ENCODE data around the gene NCBP2L. TPM values are rescaled to one million over a fixed set of nuclear protein-coding genes. Genes with fewer than 3 reads are reported as not detected.

The NCBP2L gene
- total and polyA plus RNA-seq, 2 experiments from 2014 or later, result not detected

- no peak overlapping the region for H3K4me3 ChIP-seq
- no peaks in the 10 kb centered on the region for H3K9me3 Mint-ChIP-seq
- H4K20me1 ChIP-seq (replicated peaks; ENCODE audit: insufficient read depth), result no peaks in the 10 kb centered on the region
- H3K4me1 ChIP-seq (ENCODE audit: insufficient read depth), result no peaks in the 10 kb centered on the region
- H3K9me2 ChIP-seq (ENCODE audit: insufficient read depth), result no peaks in the 10 kb centered on the region
- no peaks in the 10 kb centered on the region for H3K36me3 ChIP-seq (ENCODE audit: insufficient read depth)
- no peak overlapping the region for H3K27ac Mint-ChIP-seq
- no peak for DNase-seq (ENCODE audit: low spot score)
- H3F3A ChIP-seq (replicated peaks; ENCODE audit: low read depth), result no peaks in the 10 kb centered on the region
- H3K27me3 ChIP-seq (ENCODE audit: insufficient read depth), result no peaks in the 10 kb centered on the region
- no peak overlapping the region for H3K4me3 Mint-ChIP-seq
- H3K27ac ChIP-seq (ENCODE audit: low read depth), result no peak overlapping the region
- no peak for ATAC-seq
- TF ChIP-seq NANOG (IDR thresholded peaks at IDR 0.05; ENCODE audit: borderline replicate concordance), result no peak
- TF ChIP-seq ZNF462 (CRISPR knock-in tag; IDR thresholded peaks at IDR 0.05), result no peak
- no peak for TF ChIP-seq POLR2AphosphoS5 (IDR thresholded peaks at IDR 0.05; ENCODE audit: low read depth)
- TF ChIP-seq ZNF114 (CRISPR knock-in tag; IDR thresholded peaks at IDR 0.05), result no peak
- TF ChIP-seq EZH2 (IDR thresholded peaks at IDR 0.05; ENCODE audit: low read depth, unreplicated experiment), result no peak
- no peak for TF ChIP-seq EZH2phosphoT487 (IDR thresholded peaks at IDR 0.05; ENCODE audit: unreplicated experiment)
- TF ChIP-seq CTCF (conservative IDR thresholded peaks at IDR 0.05; ENCODE audit: low read depth in 2 of 2), result no peak
- TF ChIP-seq REST (IDR thresholded peaks at IDR 0.05; ENCODE audit: unreplicated experiment), result no peak
- H3K4me2 ChIP-seq, result no peak overlapping the region
- no peaks in the 10 kb centered on the region for H3K79me2 ChIP-seq (replicated peaks; ENCODE audit: insufficient read depth)
- no peaks in the 10 kb centered on the region for H3K4me1 Mint-ChIP-seq
- no peaks in the 10 kb centered on the region for H3K27me3 Mint-ChIP-seq (ENCODE audit: insufficient read depth, low read depth, poor library complexity)
- no peak overlapping the region for H2AFZ ChIP-seq
- H3K36me3 Mint-ChIP-seq (ENCODE audit: low read depth), result no peaks in the 10 kb centered on the region
Measured at GRCh38 chrX:107842715-107843400, 65.3 kb downstream of the NCBP2L start.

Data from GM23338 (cell line).